Mononuclear cell (primary cell): ENCODE results near the gene ENTPD2. TPM values are rescaled to one million over a fixed set of nuclear protein-coding genes. Genes with fewer than 3 reads are reported as not detected.

ENCODE experiments used
- H3K27me3 ChIP-seq: 2 replicates; pipeline ENCODE4 v1.6.0; 2011; ENCODE audit warnings: low read length, control low read depth; ENCODE audit not compliant: insufficient read depth
- H3K4me1 ChIP-seq: 2 replicates; pipeline ENCODE4 v1.5.1; 2011; ENCODE audit warnings: mild to moderate bottlenecking, low read length, control low read depth; ENCODE audit not compliant: insufficient read depth
- H3K4me3 ChIP-seq: 2 replicates; pipeline ENCODE4 v1.5.1; 2011; ENCODE audit warnings: mild to moderate bottlenecking, low read length, moderate library complexity
- H3K9me3 ChIP-seq: 2 replicates; pipeline ENCODE4 v1.5.1; 2011; ENCODE audit warnings: low read depth, mild to moderate bottlenecking, control low read depth, low read length
- total RNA-seq: library from RNA; depleted of rRNA; stranded (reverse); fragments of >200 nt; gene quantifications from one replicate; pipeline ENCODE4 v1.2.3, GENCODE V29; 2012

ENTPD2 gene
- total RNA-seq, 1 donor: not detected

- H3K4me1 ChIP-seq: peaks cover 5% of the 10 kb centered on the region
- H3K9me3 ChIP-seq: no peaks in the 10 kb centered on the region
Measured at GRCh38 chr9:137058521-137059234, 4.8 kb upstream of the ENTPD2 start.

GRCh38 chr9:137057545-137057944, 3.7 kb upstream of the ENTPD2 start:
- Histone ChIP-seq H3K9me3 (no peaks in the 10 kb centered on the region), H3K4me1 (peaks cover 16% of the 10 kb centered on the region), H3K4me3 (no peak overlapping the region), H3K27me3 (peaks cover 8% of the 10 kb centered on the region)

More at GRCh38 chr9:137058521-137059234, 4.8 kb upstream of the ENTPD2 start:
- Histone ChIP-seq H3K27me3 (no peaks in the 10 kb centered on the region), H3K4me3 (no peak overlapping the region)

GRCh38 chr9:137056739-137057415, 3.0 kb upstream of the ENTPD2 start:
- no peak overlapping the region for H3K4me3 ChIP-seq
- H3K9me3 ChIP-seq: no peaks in the 10 kb centered on the region
- H3K4me1 ChIP-seq: peaks cover 16% of the 10 kb centered on the region
- H3K27me3 ChIP-seq: peaks cover 13% of the 10 kb centered on the region

- Histone ChIP-seq H3K4me1 (peaks cover 16% of the 10 kb centered on the region), H3K9me3 (no peaks in the 10 kb centered on the region), H3K27me3 (peaks cover 17% of the 10 kb centered on the region), H3K4me3 (no peak overlapping the region)
Measured at GRCh38 chr9:137055385-137056364, 1.8 kb upstream of the ENTPD2 start.

- Histone ChIP-seq H3K4me1 (peaks cover 16% of the 10 kb centered on the region), H3K9me3 (no peaks in the 10 kb centered on the region), H3K4me3 (no peak overlapping the region), H3K27me3 (peaks cover 21% of the 10 kb centered on the region)
Measured at GRCh38 chr9:137054932-137055384, 1.1 kb upstream of the ENTPD2 start.

- no peak overlapping the region for H3K4me3 ChIP-seq
- H3K4me1 ChIP-seq: peaks cover 12% of the 10 kb centered on the region
- H3K9me3 ChIP-seq: no peaks in the 10 kb centered on the region
- H3K27me3 ChIP-seq: peaks cover 31% of the 10 kb centered on the region
Measured at GRCh38 chr9:137052998-137053943, 590 bp downstream of the ENTPD2 start.

- H3K27me3 ChIP-seq: peaks cover 40% of the 10 kb centered on the region
- no peak overlapping the region for H3K4me3 ChIP-seq
- H3K9me3 ChIP-seq: no peaks in the 10 kb centered on the region
- H3K4me1 ChIP-seq: peaks cover 12% of the 10 kb centered on the region
Measured at GRCh38 chr9:137052293-137052692, 1.6 kb downstream of the ENTPD2 start.

GRCh38 chr9:137051145-137051724, 2.6 kb downstream of the ENTPD2 start:
- Histone ChIP-seq H3K27me3 (peaks cover 51% of the 10 kb centered on the region), H3K9me3 (no peaks in the 10 kb centered on the region)

GRCh38 chr9:137050570-137050969, 3.3 kb downstream of the ENTPD2 start:
- Histone ChIP-seq H3K27me3 (peaks cover 54% of the 10 kb centered on the region), H3K4me1 (peaks cover 23% of the 10 kb centered on the region)

More at GRCh38 chr9:137051145-137051724, 2.6 kb downstream of the ENTPD2 start:
- no peak overlapping the region for H3K4me3 ChIP-seq
- peaks cover 18% of the 10 kb centered on the region for H3K4me1 ChIP-seq

GRCh38 chr9:137049544-137050449, 4.1 kb downstream of the ENTPD2 start:
- no peaks in the 10 kb centered on the region for H3K9me3 ChIP-seq
- no peak overlapping the region for H3K4me3 ChIP-seq
- H3K4me1 ChIP-seq: peaks cover 30% of the 10 kb centered on the region
- peaks cover 61% of the 10 kb centered on the region for H3K27me3 ChIP-seq

More at GRCh38 chr9:137050570-137050969, 3.3 kb downstream of the ENTPD2 start:
- no peak overlapping the region for H3K4me3 ChIP-seq
- H3K9me3 ChIP-seq: no peaks in the 10 kb centered on the region

GRCh38 chr9:137048655-137049543, 5.0 kb downstream of the ENTPD2 start:
- Histone ChIP-seq H3K27me3 (peaks cover 70% of the 10 kb centered on the region), H3K9me3 (no peaks in the 10 kb centered on the region), H3K4me1 (peaks cover 39% of the 10 kb centered on the region), H3K4me3 (no peak overlapping the region)
